Common myeloid progenitor, CD34-positive (primary cell): ENCODE data around the gene UFL1.
"Not testable (repeated sequence)": the region's sequence is repeated elsewhere in the genome, so short reads cannot be mapped to it uniquely, and the experiment has no call there.

ENCODE experiments used
- CTCF ChIA-PET: fragments of 350-600 bp; sonication (Branson Sonifier 250); formaldehyde crosslinking; loops from one replicate; lab custom pipeline; 2021; ENCODE audit warnings: antibody characterized with exemption; lab: Charles Lee
- POLR2A ChIA-PET: fragments of 350-600 bp; sonication (Branson Sonifier 250); formaldehyde crosslinking; loops from one replicate; lab custom pipeline; 2021; ENCODE audit warnings: antibody characterized with exemption; lab: Charles Lee
- DNase-seq, 3 donors: peaks; one replicate each; pipeline versions ENCODE4 v3.0.0 to v3.0.0-alpha.2; 2013
- H3K27ac ChIP-seq, 2 experiments: 1 replicate in 1 of 2; 2 replicates in 1 of 2; pipeline ENCODE4 v1.7.0; 2013; ENCODE audit warnings: inconsistent platforms in 2 of 2, low read length in 2 of 2, mild to moderate bottlenecking in 2 of 2, low read depth in 1 of 2, moderate library complexity in 1 of 2; ENCODE audit not compliant: severe bottlenecking in 2 of 2, insufficient read depth in 1 of 2, poor library complexity in 1 of 2
- H3K27me3 ChIP-seq, 5 experiments: replicated peaks in 2 of 5; 1 replicate in 3 of 5; 2 replicates in 2 of 5; pipeline versions ENCODE4 v1.6.1 to v1.7.0; 2013; ENCODE audit warnings: low read length in 4 of 5, mild to moderate bottlenecking in 2 of 5, moderate library complexity in 2 of 5, inconsistent platforms in 1 of 5; ENCODE audit not compliant: insufficient read depth in 5 of 5, control insufficient read depth in 4 of 5
- H3K36me3 ChIP-seq, 4 experiments: 1 replicate in 2 of 4; 2 replicates in 2 of 4; pipeline versions ENCODE4 v1.6.1 to v1.7.0; 2013; ENCODE audit warnings: low read length in 3 of 4, control low read depth in 1 of 4, mild to moderate bottlenecking in 1 of 4; ENCODE audit not compliant: control insufficient read depth in 4 of 4, insufficient read depth in 4 of 4
- H3K4me1 ChIP-seq, 4 experiments: 1 replicate in 3 of 4; 2 replicates in 1 of 4; pipeline versions ENCODE4 v1.6.1 to v1.7.1; 2013; ENCODE audit warnings: low read length in 3 of 4, mild to moderate bottlenecking in 3 of 4, control low read depth in 1 of 4, inconsistent platforms in 1 of 4, moderate library complexity in 1 of 4; ENCODE audit not compliant: control insufficient read depth in 4 of 4, insufficient read depth in 4 of 4; ENCODE audit errors: control extremely low read depth in 1 of 4
- H3K4me3 ChIP-seq, 7 experiments: 1 replicate in 4 of 7; 2 replicates in 3 of 7; pipeline versions ENCODE4 v1.5.1 to v1.7.0; 2013; ENCODE audit warnings: mild to moderate bottlenecking in 7 of 7, low read length in 6 of 7, moderate library complexity in 6 of 7, inconsistent platforms in 2 of 7, low read depth in 2 of 7, control low read depth in 1 of 7; ENCODE audit not compliant: insufficient read depth in 4 of 7, control insufficient read depth in 1 of 7; ENCODE audit errors: extremely low read depth in 1 of 7
- H3K9me3 ChIP-seq, 5 experiments: 1 replicate in 4 of 5; 2 replicates in 1 of 5; pipeline versions ENCODE4 v1.6.1 to v1.7.1; 2013; ENCODE audit warnings: low read length in 4 of 5, mild to moderate bottlenecking in 2 of 5, inconsistent platforms in 1 of 5, low read depth in 1 of 5, moderate library complexity in 1 of 5; ENCODE audit not compliant: control insufficient read depth in 4 of 5, insufficient read depth in 2 of 5; ENCODE audit errors: control extremely low read depth in 1 of 5
- WGBS: methylation state at CpG from one replicate; pipeline ENCODE4 v1.1.5; 2013; ENCODE audit not compliant: insufficient coverage; 5-methylcytosine and 5-hydroxymethylcytosine counted together

Gene UFL1

DNA sequence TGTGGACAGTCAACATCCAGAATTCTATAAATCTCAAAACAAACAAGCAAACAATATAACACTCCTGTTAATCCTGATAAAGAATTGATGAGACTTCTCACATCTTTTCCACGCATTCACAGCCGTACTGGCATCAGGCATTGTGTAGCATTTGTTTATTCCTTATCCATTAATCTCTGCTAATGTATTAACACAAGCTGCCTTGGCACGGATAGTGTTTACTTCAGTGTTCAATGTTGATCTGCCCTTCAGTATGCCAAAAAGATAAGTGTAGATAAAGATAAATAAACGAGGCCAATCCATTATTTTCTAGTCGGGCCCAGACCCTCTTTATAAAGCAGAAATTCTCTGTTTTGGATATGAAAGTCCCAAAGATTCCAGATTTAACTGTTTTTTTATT is 16.1 kb downstream of the UFL1 start:
- DNase-seq: no peak
- ChIA-PET CTCF (interaction anchor here (0.9 kb wide), 1 partner anchor 15 kb away, joined by 4 read pairs; no protein-coding TSS in a partner anchor), POLR2A (no interaction called here)
- WGBS: 92% methylated on average over 2 of the region's 5 CpGs
- no peak overlapping the region for H3K4me3 ChIP-seq
- H3K4me1 ChIP-seq: no peaks in the 10 kb centered on the region
- no peaks in the 10 kb centered on the region for H3K27me3 ChIP-seq
- peaks cover 12 to 47% (median 28%) of the 10 kb centered on the region in 4 experiments for H3K36me3 ChIP-seq
- no peak overlapping the region for H3K27ac ChIP-seq
- H3K9me3 ChIP-seq: no peaks in the 10 kb centered on the region

DNA sequence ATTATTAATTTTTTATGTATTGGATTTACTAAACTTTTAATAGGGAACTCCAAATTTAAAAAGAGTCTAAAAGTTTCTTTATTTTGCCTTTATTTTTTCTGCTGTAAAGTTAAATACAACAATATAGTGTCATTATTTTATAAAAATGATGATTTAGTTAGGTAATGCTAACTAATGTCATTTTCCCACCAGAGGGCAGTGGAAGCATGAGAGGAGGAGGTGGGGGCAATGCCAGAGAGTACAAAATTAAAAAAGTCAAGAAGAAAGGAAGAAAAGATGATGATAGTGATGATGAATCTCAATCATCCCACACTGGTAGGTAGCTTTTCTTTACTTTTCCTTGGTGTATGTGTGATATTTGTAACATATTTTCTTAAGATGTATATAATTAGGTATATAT is 21.1 kb downstream of the UFL1 start:
- no peak overlapping the region for H3K4me3 ChIP-seq
- H3K36me3 ChIP-seq: peaks cover 9 to 64% (median 26%) of the 10 kb centered on the region in 4 experiments
- H3K27ac ChIP-seq: no peak overlapping the region
- H3K9me3 ChIP-seq: no peaks in the 10 kb centered on the region
- ChIA-PET POLR2A (no interaction called here), CTCF (interaction anchor here (1.5 kb wide), 1 partner anchor 10 kb away, joined by 4 read pairs; no protein-coding TSS in a partner anchor)
- H3K4me1 ChIP-seq: no peaks in the 10 kb centered on the region
- peak; percentile 13 to 44 (median 41) for DNase-seq
- H3K27me3 ChIP-seq: no peaks in the 10 kb centered on the region

DNA sequence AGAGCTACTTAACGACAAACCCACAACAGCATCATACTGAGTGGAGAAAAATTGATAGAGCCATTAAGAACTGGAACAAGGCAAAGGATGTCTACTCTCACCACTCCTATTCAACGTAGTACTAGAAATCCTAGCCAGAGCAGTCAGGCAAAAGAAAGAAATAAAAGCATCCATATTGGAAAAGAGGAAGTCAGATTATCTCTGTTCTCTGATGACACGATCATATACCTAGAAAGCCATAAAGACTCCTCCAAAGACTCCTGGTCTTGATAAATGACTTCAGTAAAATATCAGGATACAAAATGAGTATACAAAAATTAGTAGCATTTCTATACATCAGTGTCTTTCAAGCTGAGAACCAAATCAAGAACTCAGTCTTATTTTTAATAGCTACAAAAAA is 24.3 kb downstream of the UFL1 start:
- no peaks in the 10 kb centered on the region for H3K9me3 ChIP-seq
- DNase-seq: no peak
- peaks cover 6 to 51% (median 21%) of the 10 kb centered on the region in 4 experiments for H3K36me3 ChIP-seq
- H3K4me3 ChIP-seq: no peak overlapping the region
- ChIA-PET POLR2A (interaction anchor here (1.5 kb wide), 1 partner anchor 10 kb away, joined by 5 read pairs; no protein-coding TSS in a partner anchor), CTCF (interaction anchor here (1.2 kb wide), 1 partner anchor 513 kb away, joined by 4 read pairs; no protein-coding TSS in a partner anchor)
- H3K4me1 ChIP-seq: no peaks in the 10 kb centered on the region
- no peak overlapping the region for H3K27ac ChIP-seq
- WGBS: no CpG with 5 or more reads among the region's 3 CpGs
- H3K27me3 ChIP-seq: no peaks in the 10 kb centered on the region

DNA sequence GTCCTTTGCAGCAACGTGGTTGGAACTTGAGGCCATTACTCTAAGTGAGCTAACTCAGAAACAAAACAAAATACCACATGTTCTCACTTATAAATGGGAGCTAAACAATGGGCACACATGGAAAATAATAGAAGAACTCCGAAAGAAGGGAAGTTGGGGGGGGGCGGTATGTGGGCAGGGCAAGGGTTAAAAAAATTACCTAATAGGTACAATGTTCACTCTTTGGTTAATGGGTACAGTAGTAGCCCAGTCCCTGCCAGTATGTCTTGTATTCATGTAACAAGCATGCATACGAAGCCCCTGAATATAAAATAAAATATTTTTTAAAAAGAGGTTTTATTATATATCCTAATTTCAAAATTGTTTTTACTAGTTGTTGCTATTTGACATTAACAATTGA is 26.0 kb downstream of the UFL1 start:
- no CpG with 5 or more reads among the region's 4 CpGs for WGBS
- peaks cover 6 to 66% (median 25%) of the 10 kb centered on the region in 4 experiments for H3K36me3 ChIP-seq
- no peaks in the 10 kb centered on the region for H3K4me1 ChIP-seq

DNA sequence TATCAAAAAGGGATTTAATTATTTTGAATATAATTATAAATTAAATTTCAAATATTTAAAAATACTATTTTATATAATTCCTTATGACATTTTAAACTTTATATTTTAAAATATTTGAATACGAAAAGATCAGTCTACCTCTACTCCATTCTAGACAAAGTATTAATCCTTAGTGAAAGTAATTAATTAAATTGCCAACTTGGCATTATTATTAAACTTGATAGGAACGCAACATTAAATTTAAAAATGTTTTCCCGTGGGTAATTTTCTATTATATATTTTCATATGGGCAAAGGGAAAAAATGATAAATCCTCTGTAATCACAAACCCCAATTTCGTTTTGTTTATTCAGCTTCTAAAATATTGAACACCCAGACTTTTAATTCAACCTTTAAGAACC is 33.0 kb downstream of the UFL1 start:
- POLR2A ChIA-PET: no interaction called here
- H3K4me3 ChIP-seq: no peak overlapping the region
- H3K27ac ChIP-seq: no peak overlapping the region
- WGBS: no CpG with 5 or more reads among the region's 4 CpGs
- no peaks in the 10 kb centered on the region for H3K27me3 ChIP-seq
- H3K9me3 ChIP-seq: no peaks in the 10 kb centered on the region
- no peak for DNase-seq
- CTCF ChIA-PET: no interaction called here
- H3K4me1 ChIP-seq: no peaks in the 10 kb centered on the region
- H3K36me3 ChIP-seq: peaks cover 18 to 58% (median 31%) of the 10 kb centered on the region in 4 experiments

More for the DNA sequence above, 26.0 kb downstream of the UFL1 start:
- no peaks in the 10 kb centered on the region for H3K27me3 ChIP-seq
- H3K9me3 ChIP-seq: no peaks in the 10 kb centered on the region
- CTCF ChIA-PET: no interaction called here
- H3K27ac ChIP-seq: no peak overlapping the region
- POLR2A ChIA-PET: no interaction called here
- DNase-seq: no peak
- no peak overlapping the region for H3K4me3 ChIP-seq

DNA sequence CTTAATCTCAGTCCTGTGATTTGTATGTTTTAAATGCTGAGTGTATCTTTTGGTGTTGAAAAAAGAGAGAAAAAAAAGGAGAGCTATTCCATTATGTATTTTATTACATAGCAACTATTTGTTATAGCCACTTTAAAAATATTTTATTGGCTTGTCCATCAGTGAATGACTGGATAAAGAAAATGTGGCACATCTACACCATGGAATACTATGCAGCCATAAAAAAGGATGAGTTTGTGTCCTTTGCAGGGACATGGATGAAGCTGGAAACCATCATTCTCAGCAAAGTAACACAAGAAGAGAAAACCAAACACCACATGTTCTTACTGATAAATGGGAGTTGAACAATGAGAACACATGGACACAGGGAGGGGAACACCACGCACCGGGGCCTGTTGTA is 38.1 kb downstream of the UFL1 start:
- CTCF ChIA-PET, POLR2A ChIA-PET: not testable (repeated sequence)

GRCh38 chr6:96562886-96563285 is 41.3 kb downstream of the UFL1 start, which contains the start of gene FHL5:
Gene FHL5, plus strand, starts transcription at chr6:96563128. Its CDS starts 40,486 bp downstream, at chr6:96603614.
- DNase-seq: peak in 2 of 3 donors; percentile 4 to 6
- POLR2A ChIA-PET: no interaction called here
- H3K9me3 ChIP-seq: peaks cover 0 to 3% (median 0%) of the 10 kb centered on the region in 5 experiments
- H3K4me3 ChIP-seq: no peak within 1 kb of the TSS
- no peak within 1 kb of the TSS for H3K27ac ChIP-seq
- H3K36me3 ChIP-seq: no peaks in the 10 kb centered on the region
- H3K27me3 ChIP-seq: peaks cover 5 to 35% (median 16%) of the 10 kb centered on the region in 5 experiments
- CTCF ChIA-PET: no interaction called here
- 38% methylated on average over 3 of the region's 3 CpGs for WGBS
- H3K4me1 ChIP-seq: peaks cover 0 to 10% (median 0%) of the 10 kb centered on the region in 4 experiments

More for the DNA sequence above, 38.1 kb downstream of the UFL1 start:
- not testable (repeated sequence) for DNase-seq, H3K27ac ChIP-seq, H3K4me3 ChIP-seq, H3K4me1 ChIP-seq, H3K9me3 ChIP-seq
- Histone ChIP-seq H3K36me3 (peaks cover 0 to 13% (median 8%) of the 10 kb centered on the region in 4 experiments), H3K27me3 (peaks cover 2 to 28% (median 15%) of the 10 kb centered on the region in 5 experiments)
- WGBS: no CpG with 5 or more reads among the region's 2 CpGs
